Activated T-cell treated with anti-CD3 and anti-CD28 coated beads, Interleukin-2, amount 50 U/mL, for 24 hours (primary cell): ENCODE results near the gene OSTF1.

ENCODE experiments used
- DNase-seq: peaks from one replicate; pipeline ENCODE4 v3.0.0-alpha.2; 2020
- H3K27ac Mint-ChIP-seq: 2 replicates; pipeline ENCODE4 v1.8.0; 2020; ENCODE audit warnings: mild to moderate bottlenecking, mixed read lengths
- H3K27me3 Mint-ChIP-seq: 2 replicates; pipeline ENCODE4 v1.8.0; 2020; ENCODE audit warnings: mixed read lengths
- H3K36me3 Mint-ChIP-seq: 2 replicates; pipeline ENCODE4 v1.8.0; 2020; ENCODE audit warnings: low read depth, mixed read lengths
- H3K4me1 Mint-ChIP-seq: 2 replicates; pipeline ENCODE4 v1.8.0; 2020; ENCODE audit warnings: low read depth, mixed read lengths
- H3K4me3 Mint-ChIP-seq: 2 replicates; pipeline ENCODE4 v1.8.0; 2020; ENCODE audit warnings: mild to moderate bottlenecking, moderate library complexity, mixed read lengths
- H3K9me3 Mint-ChIP-seq: 2 replicates; pipeline ENCODE4 v1.8.0; 2020; ENCODE audit warnings: mixed read lengths

Gene OSTF1

GRCh38 chr9:75184471-75184870 lies 96.2 kb downstream of the OSTF1 start:
- no peaks in the 10 kb centered on the region for H3K27me3 Mint-ChIP-seq
- no peak for DNase-seq
- H3K27ac Mint-ChIP-seq: peak overlapping the region; percentile 52
- H3K36me3 Mint-ChIP-seq: peaks cover 3% of the 10 kb centered on the region
- peaks cover 25% of the 10 kb centered on the region for H3K4me1 Mint-ChIP-seq
- no peaks in the 10 kb centered on the region for H3K9me3 Mint-ChIP-seq
- no peak overlapping the region for H3K4me3 Mint-ChIP-seq

- Mint-ChIP-seq H3K36me3 (peaks cover 3% of the 10 kb centered on the region), H3K4me3 (no peak overlapping the region), H3K27ac (no peak overlapping the region), H3K27me3 (no peaks in the 10 kb centered on the region), H3K4me1 (peaks cover 27% of the 10 kb centered on the region), H3K9me3 (no peaks in the 10 kb centered on the region)
- DNase-seq: peak; percentile 53
These were observed 97.4 kb downstream of the OSTF1 start for GRCh38 chr9:75185585-75186170.

- Mint-ChIP-seq H3K4me1 (peaks cover 23% of the 10 kb centered on the region), H3K4me3 (no peak overlapping the region), H3K9me3 (no peaks in the 10 kb centered on the region), H3K27ac (no peak overlapping the region), H3K27me3 (no peaks in the 10 kb centered on the region), H3K36me3 (peaks cover 3% of the 10 kb centered on the region)
- no peak for DNase-seq
These were observed 98.6 kb downstream of the OSTF1 start for GRCh38 chr9:75186767-75187380.

- Mint-ChIP-seq H3K4me3 (no peak overlapping the region), H3K27me3 (no peaks in the 10 kb centered on the region), H3K9me3 (no peaks in the 10 kb centered on the region), H3K36me3 (no peaks in the 10 kb centered on the region), H3K4me1 (peaks cover 23% of the 10 kb centered on the region), H3K27ac (no peak overlapping the region)
- DNase-seq: no peak
These were observed 100.4 kb downstream of the OSTF1 start for GRCh38 chr9:75188756-75189155.

GRCh38 chr9:75190762-75191161 lies 102.4 kb downstream of the OSTF1 start:
- H3K4me1 Mint-ChIP-seq: peaks cover 16% of the 10 kb centered on the region
- H3K27ac Mint-ChIP-seq: no peak overlapping the region
- no peak for DNase-seq
- H3K9me3 Mint-ChIP-seq: no peaks in the 10 kb centered on the region
- no peaks in the 10 kb centered on the region for H3K36me3 Mint-ChIP-seq
- H3K27me3 Mint-ChIP-seq: no peaks in the 10 kb centered on the region
- H3K4me3 Mint-ChIP-seq: no peak overlapping the region
